SK-N-MC (cell line): ENCODE data around the gene MIEF1.

Experiments
- EZH2 ChIP-seq: fragments of 200-600 bp; sonication (generic); IDR thresholded peaks from one replicate; pipeline ENCODE4 v1.6.1; 2017; ENCODE audit warnings: antibody characterized with exemption
- FOXP2 ChIP-seq: optimal IDR thresholded peaks from 2 replicates; pipeline ENCODE3; 2011; ENCODE audit warnings: mild to moderate bottlenecking, moderate library complexity; ENCODE audit not compliant: insufficient read depth; ENCODE audit errors: extremely low read length, control extremely low read depth
- POLR2AphosphoS5 ChIP-seq: IDR thresholded peaks from 2 replicates; pipeline ENCODE4 v1.6.1; 2012; ENCODE audit warnings: mild to moderate bottlenecking, low read depth, low read length, borderline replicate concordance

DNA sequence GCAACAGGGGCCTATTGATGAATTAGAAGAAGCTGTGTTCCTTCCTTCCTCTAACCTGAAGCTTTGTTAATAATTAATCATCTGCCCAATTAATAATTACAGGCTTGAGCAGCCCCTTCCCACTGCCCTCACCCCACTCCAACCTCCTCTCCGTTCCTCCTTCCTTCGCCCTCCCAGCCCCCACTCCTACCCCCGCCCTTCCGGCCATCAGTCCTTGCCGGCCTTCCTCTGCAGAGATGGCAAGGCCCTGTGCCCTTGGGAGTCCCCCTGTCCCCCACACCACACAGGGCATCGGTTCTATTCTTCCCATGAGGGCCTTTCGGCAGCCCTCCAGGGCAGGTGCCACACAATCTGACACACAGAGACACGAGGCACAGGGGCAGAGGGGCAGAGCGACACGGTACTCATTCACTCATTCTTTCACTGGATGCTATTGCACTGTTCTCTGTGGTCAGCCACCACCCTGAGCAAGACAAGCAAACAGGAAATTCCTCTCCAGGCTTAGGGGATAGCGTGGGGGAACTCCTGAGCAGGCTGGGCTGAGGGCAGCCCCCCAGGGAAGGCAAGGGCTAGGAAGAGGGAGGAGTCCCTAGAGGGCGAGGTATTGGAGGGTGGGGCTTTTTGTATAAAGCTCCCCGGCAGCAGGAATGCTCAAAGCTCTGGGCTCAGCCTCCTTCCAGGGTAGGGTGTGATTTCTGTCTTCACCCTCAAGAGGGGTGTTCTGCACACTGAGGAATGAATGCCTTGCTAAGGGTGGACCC lies 30.5 kb upstream of the MIEF1 start:
- TF ChIP-seq EZH2 (no peak), POLR2AphosphoS5 (no peak), FOXP2 (no peak)
